OCI-LY1 (cell line): ENCODE data around the gene PNMA8C.

Experiments used
- EZH2 ChIP-seq: fragments of 200-600 bp; sonication (generic), shearing (Covaris generic); IDR thresholded peaks from 2 replicates; pipeline ENCODE4 v1.8.0; 2017; ENCODE audit warnings: borderline replicate concordance, mixed run types, mild to moderate bottlenecking, antibody characterized with exemption, low read length, moderate library complexity, mixed read lengths
- TF ChIP-seq, protein P1 (sequence below): fragments of 200-600 bp; sonication (generic), shearing (Covaris generic); IDR thresholded peaks from 2 replicates; pipeline ENCODE4 v1.5.1; 2017; ENCODE audit warnings: mild to moderate bottlenecking, antibody characterized with exemption, low read length, moderate library complexity, mixed read lengths

DNA sequence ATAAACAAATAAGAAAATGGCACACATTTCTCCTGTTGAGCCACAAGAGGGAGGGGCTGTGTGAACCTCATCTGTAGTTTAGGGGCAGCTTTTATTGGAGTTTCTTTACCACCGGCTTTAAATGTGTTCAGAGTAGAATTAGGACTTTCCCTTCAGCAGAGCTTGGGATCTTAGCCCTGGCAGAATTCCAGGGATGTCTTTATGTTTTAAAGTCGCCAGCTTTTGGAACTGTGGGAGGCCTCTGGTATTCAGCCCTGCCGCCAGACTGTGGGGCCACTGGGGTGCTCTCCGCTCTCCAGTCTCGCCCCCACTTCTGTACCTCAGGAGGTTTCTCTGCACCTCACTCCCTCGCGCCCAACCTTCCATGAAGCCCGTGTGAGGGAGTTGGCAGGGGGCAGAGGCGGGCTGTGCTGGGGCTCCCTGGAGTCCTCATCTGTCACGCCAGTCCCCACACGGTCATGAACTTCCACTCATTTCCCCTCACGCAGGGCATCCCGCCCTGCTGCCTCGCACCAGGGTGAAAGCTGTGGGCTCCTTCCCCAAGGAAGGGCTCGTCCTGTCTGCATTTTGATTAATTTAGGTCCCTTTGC is 46.9 kb downstream of the PNMA8C start:
- TF ChIP-seq, protein P1, sequence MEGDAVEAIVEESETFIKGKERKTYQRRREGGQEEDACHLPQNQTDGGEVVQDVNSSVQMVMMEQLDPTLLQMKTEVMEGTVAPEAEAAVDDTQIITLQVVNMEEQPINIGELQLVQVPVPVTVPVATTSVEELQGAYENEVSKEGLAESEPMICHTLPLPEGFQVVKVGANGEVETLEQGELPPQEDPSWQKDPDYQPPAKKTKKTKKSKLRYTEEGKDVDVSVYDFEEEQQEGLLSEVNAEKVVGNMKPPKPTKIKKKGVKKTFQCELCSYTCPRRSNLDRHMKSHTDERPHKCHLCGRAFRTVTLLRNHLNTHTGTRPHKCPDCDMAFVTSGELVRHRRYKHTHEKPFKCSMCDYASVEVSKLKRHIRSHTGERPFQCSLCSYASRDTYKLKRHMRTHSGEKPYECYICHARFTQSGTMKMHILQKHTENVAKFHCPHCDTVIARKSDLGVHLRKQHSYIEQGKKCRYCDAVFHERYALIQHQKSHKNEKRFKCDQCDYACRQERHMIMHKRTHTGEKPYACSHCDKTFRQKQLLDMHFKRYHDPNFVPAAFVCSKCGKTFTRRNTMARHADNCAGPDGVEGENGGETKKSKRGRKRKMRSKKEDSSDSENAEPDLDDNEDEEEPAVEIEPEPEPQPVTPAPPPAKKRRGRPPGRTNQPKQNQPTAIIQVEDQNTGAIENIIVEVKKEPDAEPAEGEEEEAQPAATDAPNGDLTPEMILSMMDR = no peak
- no peak for TF ChIP-seq EZH2
